Retina (tissue), 1 donor: ENCODE results near the gene ZNF30.
"Not testable (repeated sequence)": the region's sequence is repeated elsewhere in the genome, so short reads cannot be mapped to it uniquely, and the experiment has no call there.

Experiments
- DNase-seq: peaks from one replicate; pipeline ENCODE4 v3.0.0-alpha.2; 2016

ZNF30 gene

DNA sequence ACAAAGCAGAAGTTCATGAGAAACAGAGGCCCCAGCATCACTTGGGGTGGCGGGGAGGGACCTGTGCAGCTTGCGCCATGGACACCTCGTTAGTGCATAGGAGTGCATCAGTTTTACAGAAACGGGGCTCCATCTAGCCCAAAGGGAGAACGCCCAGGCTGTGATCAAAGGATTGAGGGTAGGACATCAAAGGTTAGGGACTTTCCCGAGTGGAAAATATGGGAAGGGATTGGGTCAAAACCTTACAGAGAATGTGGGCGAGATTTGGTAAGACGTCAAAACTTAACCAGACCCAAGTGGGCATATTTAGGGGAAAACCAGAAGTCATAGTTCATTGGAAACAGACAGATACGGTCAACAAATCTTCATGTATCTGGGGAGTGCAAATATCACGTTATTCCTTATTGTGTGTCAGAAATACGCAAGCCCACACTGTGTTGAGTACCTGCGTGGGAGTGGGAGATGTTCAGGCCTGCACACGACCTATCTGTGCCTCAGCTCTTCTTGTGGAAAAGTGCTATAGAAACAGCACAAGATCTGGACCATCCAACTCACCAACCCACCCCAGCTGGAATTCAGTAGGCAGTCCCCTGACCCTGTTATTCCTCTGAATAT is 64.0 kb downstream of the ZNF30 start:
- no peak for DNase-seq

DNA sequence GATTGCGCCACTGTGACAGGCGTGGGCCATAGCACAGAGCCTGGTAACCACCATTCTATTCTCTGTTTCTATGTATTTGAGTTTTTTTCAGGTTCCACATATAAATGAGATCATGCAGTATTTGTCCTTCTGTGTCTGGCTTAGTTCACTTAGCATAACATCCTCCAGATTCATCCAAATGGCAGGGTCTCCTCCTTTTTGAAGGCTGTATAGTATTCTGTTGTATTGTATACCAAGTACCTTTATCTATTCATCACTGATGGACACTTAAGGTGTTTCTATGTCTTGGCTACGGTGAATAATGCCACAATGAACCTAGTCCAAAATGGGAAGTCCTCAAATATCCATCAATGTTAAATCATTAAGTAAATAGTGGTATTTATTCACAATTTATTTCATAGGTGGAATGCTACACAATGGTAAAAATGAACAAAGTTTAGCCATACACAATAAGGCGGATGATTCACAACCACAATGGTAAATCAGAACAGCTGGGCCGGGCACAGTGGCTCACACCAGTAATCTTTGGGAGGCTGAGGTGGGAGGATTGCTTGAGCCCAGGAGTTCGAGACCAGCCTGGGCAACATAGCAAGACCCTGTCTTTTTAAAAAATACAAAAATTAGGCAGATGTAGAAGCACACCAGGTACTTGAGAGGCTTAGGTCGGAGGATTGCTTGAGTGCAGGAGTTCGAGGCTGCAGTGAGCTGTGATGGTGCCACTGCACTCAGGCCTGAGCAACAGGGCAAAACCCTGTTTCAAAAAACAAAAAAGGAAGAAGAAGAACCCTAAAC is 65.0 kb downstream of the ZNF30 start:
- no peak for DNase-seq

DNA sequence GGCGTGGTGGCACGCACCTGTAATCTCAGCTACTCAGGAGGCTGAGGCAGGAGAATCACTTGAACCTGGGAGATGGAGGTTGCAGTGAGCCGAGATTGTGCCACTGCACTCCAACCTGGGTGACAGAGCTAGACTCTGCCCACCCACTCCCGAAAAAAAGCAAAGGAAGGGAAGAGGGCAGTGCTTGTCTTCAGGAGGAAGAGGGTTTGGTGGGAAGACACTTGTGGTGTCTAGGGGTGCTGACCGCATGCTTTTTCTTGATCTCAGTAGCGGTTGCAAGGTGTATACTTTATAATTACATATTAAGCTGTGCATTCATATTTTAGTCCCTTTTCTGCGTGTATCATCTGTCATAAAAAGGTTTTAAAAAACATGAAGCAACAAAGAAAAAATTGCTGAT is 65.9 kb downstream of the ZNF30 start:
- not testable (repeated sequence) for DNase-seq

DNA sequence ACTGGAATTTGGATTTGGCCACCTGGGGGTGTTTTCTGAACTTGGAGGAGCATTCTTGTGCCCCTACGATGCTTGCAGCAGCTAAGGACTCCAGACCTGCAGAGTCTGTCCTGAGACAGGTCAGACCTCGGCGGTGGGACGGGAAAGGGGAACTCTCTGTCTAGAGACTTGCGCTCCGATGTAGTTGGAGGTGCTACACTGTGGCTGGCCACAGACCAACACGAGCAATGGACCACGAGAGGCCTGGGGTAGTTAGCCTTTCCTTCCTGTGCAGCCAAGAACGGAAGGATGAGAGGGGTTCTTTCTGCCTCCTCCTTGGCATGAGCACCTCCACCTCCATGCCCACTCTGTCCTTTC is 67.6 kb downstream of the ZNF30 start:
- no peak for DNase-seq
